Transverse colon (tissue), 4 donors: Measurements from ENCODE around the gene GPD1L. TPM values are rescaled to one million over a fixed set of nuclear protein-coding genes. Genes with fewer than 3 reads are reported as not detected.
A peak's percentile ranks its signal among the peaks of the same experiment; 100 is the strongest.

Experiments used
- DNase-seq: peaks from one replicate; pipeline ENCODE4 v3.0.0-alpha.2; 2019
- H3K27ac ChIP-seq, 4 donors: fragments of 200-600 bp; sonication (generic); 2 replicates each; pipeline ENCODE4 v1.5.1; 2016 to 2018; ENCODE audit warnings: inconsistent platforms in 4 of 4
- H3K27me3 ChIP-seq: fragments of 200-600 bp; sonication (generic); 2 replicates; pipeline ENCODE4 v1.5.1; 2017; ENCODE audit warnings: inconsistent platforms
- H3K36me3 ChIP-seq, 4 donors: fragments of 200-600 bp; sonication (generic); 2 replicates each; pipeline ENCODE4 v1.5.1; 2017 to 2019; ENCODE audit warnings: inconsistent platforms in 4 of 4
- H3K4me1 ChIP-seq, 4 donors: fragments of 200-600 bp; sonication (generic); 2 replicates each; pipeline ENCODE4 v1.5.1; 2017 to 2020; ENCODE audit warnings: inconsistent platforms in 4 of 4
- H3K4me3 ChIP-seq, 4 donors: fragments of 200-600 bp; sonication (generic); 1 replicate in 1 of 4; 2 replicates in 3 of 4; pipeline versions ENCODE4 v1.5.1 to v1.6.1; 2017 to 2019; ENCODE audit warnings: inconsistent platforms in 4 of 4
- H3K9me3 ChIP-seq, 2 donors: fragments of 200-600 bp; sonication (generic); 2 replicates each; pipeline ENCODE4 v1.5.1; 2017 to 2019; ENCODE audit warnings: inconsistent platforms in 2 of 2
- CTCF ChIP-seq, 5 experiments: fragments of 200-600 bp in 3 of 5; fragments of 450-650 bp in 2 of 5; sonication (generic) in 3 of 5; IDR thresholded peaks; 1 replicate in 2 of 5; 2 replicates in 3 of 5; pipeline ENCODE4 v1.5.1; 2016 to 2017; ENCODE audit warnings: antibody characterized with exemption in 5 of 5, inconsistent platforms in 3 of 5, mild to moderate bottlenecking in 2 of 5, moderate library complexity in 1 of 5
- EP300 ChIP-seq: sonication (generic); formaldehyde crosslinking; IDR thresholded peaks from one replicate; pipeline ENCODE4 v1.6.1; 2017; ENCODE audit warnings: antibody characterized with exemption, low read depth
- POLR2A ChIP-seq: fragments of 450-650 bp; IDR thresholded peaks from one replicate; pipeline ENCODE4 v1.6.1; 2016; ENCODE audit warnings: antibody characterized with exemption, mild to moderate bottlenecking, moderate library complexity
- POLR2AphosphoS5 ChIP-seq, 3 donors: sonication (generic); formaldehyde crosslinking; IDR thresholded peaks; one replicate each; pipeline ENCODE4 v1.6.1; 2016; ENCODE audit warnings: antibody characterized with exemption in 3 of 3
- WGBS, 2 donors: methylation state at CpG; one replicate each; pipeline ENCODE4 v1.1.5; 2018; ENCODE audit warnings: low coverage in 1 of 2; 5-methylcytosine and 5-hydroxymethylcytosine counted together
- in situ Hi-C, 4 donors: fragments of 200-750 bp; cut with MboI; loops; one replicate each; pipeline versions ENCODE4 v1.15.0 to v1.15.1; 2017; ENCODE audit warnings: low sequenced_read_pairs in 3 of 4, low pct_ligation_motif_present in 1 of 4, low pct_unique_long_range_greater_than_20kb in 1 of 4
- intact Hi-C: fragments of 100-400 bp; cut with DNase I; formaldehyde crosslinking; loops from one replicate; pipeline ENCODE4 v1.15.1; 2023; ENCODE audit warnings: low total_unique reads
- total RNA-seq, 4 donors: library from RNA; depleted of rRNA; stranded (reverse); fragments of >200 nt; gene quantifications; one replicate each; pipeline ENCODE4 v1.1.0, GENCODE V29; 2016

GPD1L gene
- total RNA-seq, 4 donors from 2014 or later = 35.6 to 107 (median 66.5) TPM

DNA sequence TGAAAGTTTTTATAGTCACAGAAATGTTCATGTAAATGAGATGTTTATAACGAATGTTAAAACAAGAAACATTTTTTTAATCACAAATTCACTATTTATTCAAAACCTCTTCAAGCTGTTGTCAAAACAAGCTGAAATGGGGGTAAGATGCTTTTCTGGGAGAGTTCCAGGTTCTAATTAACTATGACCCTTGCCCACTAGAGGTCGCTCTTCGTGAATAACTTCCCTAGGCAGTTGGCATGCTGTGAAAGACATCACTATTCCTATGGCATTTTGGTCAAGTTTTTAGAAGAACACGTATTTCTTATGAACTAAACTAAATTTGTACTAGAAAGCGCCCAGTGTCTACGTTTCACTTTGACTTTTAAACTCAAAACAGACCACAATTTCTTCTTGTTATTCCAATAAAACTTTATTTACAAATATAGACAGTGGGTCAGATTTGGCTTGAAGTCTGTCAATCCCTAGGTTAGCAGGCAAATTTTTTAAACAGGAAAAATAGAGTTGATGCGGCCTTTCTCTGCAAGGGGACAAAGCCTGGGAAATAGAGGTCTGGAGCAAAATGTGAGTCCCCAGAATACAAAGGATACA, 69.3 kb downstream of the GPD1L start:
- Histone ChIP-seq H3K4me3 (no peak overlapping the region), H3K36me3 (no peaks in the 10 kb centered on the region), H3K9me3 (peaks cover 0 to 11% of the 10 kb centered on the region in 2 donors), H3K27ac (no peak overlapping the region), H3K4me1 (no peaks in the 10 kb centered on the region), H3K27me3 (no peaks in the 10 kb centered on the region)
- TF ChIP-seq CTCF (IDR thresholded peaks at IDR 0.05) (peak; percentile 45 to 66 (median 54)), EP300 (no peak), POLR2A (no peak)
- WGBS, 2 donors = 29 to 32% methylated on average over 7 of the region's 7 CpGs
- intact Hi-C loops (loop anchor here (5.0 kb wide), 1 partner anchor 42 kb away; no protein-coding TSS in a partner anchor), in situ Hi-C loops (loop anchor here in 3 of 4 donors (25.0 kb wide), 3 partner anchors 162 to 487 kb away; no protein-coding TSS in a partner anchor)
- peak; percentile 29 for DNase-seq

GRCh38 chr3:32176989-32177701, 70.7 kb downstream of the GPD1L start:
- Histone ChIP-seq H3K27me3 (no peaks in the 10 kb centered on the region), H3K36me3 (no peaks in the 10 kb centered on the region), H3K4me3 (no peak overlapping the region), H3K9me3 (no peaks in the 10 kb centered on the region), H3K27ac (no peak overlapping the region), H3K4me1 (no peaks in the 10 kb centered on the region)
- intact Hi-C loops = loop anchor here (5.0 kb wide), 1 partner anchor 40 kb away; no protein-coding TSS in a partner anchor
- whole genome bisulfite sequencing, 2 donors = 9 to 22% methylated on average over 6 to 9 of the region's 9 CpGs
- in situ Hi-C loops = loop anchor here in 3 of 4 donors (25.0 kb wide), 3 partner anchors 160 to 485 kb away; no protein-coding TSS in a partner anchor
- TF ChIP-seq CTCF (IDR thresholded peaks at IDR 0.05) (peak; percentile 43 to 69 (median 58)), EP300 (no peak)
- DNase-seq = peak; percentile 47

- TF ChIP-seq POLR2AphosphoS5 (IDR thresholded peaks at IDR 0.05) (no peak), CTCF (IDR thresholded peaks at IDR 0.05) (peak; percentile 46 to 69 (median 56)), EP300 (no peak)
- H3K27me3 ChIP-seq = no peaks in the 10 kb centered on the region
- H3K4me3 ChIP-seq = no peak overlapping the region
- WGBS, 2 donors = 30 to 45% methylated on average over 3 to 5 of the region's 5 CpGs
- intact Hi-C loops (loop anchor here (5.0 kb wide), 1 partner anchor 40 kb away; no protein-coding TSS in a partner anchor), in situ Hi-C loops (loop anchor here in 3 of 4 donors (25.0 kb wide), 3 partner anchors 160 to 485 kb away; no protein-coding TSS in a partner anchor)
- H3K36me3 ChIP-seq = no peaks in the 10 kb centered on the region
- DNase-seq = peak; percentile 67
- H3K4me1 ChIP-seq = no peaks in the 10 kb centered on the region
- no peaks in the 10 kb centered on the region for H3K9me3 ChIP-seq
- H3K27ac ChIP-seq = no peak overlapping the region
These were observed 71.3 kb downstream of the GPD1L start for GRCh38 chr3:32177702-32178198.

GRCh38 chr3:32180141-32180784, 73.8 kb downstream of the GPD1L start:
- Histone ChIP-seq H3K27me3 (peaks cover 7% of the 10 kb centered on the region), H3K4me3 (no peak overlapping the region), H3K36me3 (no peaks in the 10 kb centered on the region), H3K4me1 (no peaks in the 10 kb centered on the region), H3K9me3 (no peaks in the 10 kb centered on the region), H3K27ac (no peak overlapping the region)
- TF ChIP-seq POLR2A (no peak), CTCF (IDR thresholded peaks at IDR 0.05) (no peak), EP300 (no peak), POLR2AphosphoS5 (IDR thresholded peaks at IDR 0.05) (no peak)
- in situ Hi-C loops = loop anchor here in 3 of 4 donors (25.0 kb wide), 3 partner anchors 157 to 482 kb away; no protein-coding TSS in a partner anchor
- no peak for DNase-seq
- intact Hi-C loops = no loop called here
- WGBS, 2 donors = 49 to 57% methylated on average over 5 to 7 of the region's 7 CpGs
